H1 (cell line): ENCODE results near the gene CD38. TPM values are rescaled to one million over a fixed set of nuclear protein-coding genes. Genes with fewer than 3 reads are reported as not detected.

ENCODE experiments used
- GABPA ChIP-seq: IDR thresholded peaks from 2 replicates; pipeline ENCODE4 v1.6.1; 2011; ENCODE audit warnings: mild to moderate bottlenecking, low read length, moderate library complexity, borderline replicate concordance; ENCODE audit not compliant: insufficient read depth
- SP2 ChIP-seq: IDR thresholded peaks from 2 replicates; pipeline ENCODE4 v1.6.1; 2012; ENCODE audit warnings: mild to moderate bottlenecking, low read length, inconsistent platforms
- polyA plus RNA-seq, 7 experiments: library from polyadenylated mRNA; depleted of rRNA in 3 of 7; stranded (reverse) in 5 of 7; unstranded in 2 of 7; fragments of >200 nt in 5 of 7; fragments of 200-250 nt in 2 of 7; gene quantifications; 1 replicate in 5 of 7; 2 replicates in 1 of 7; 4 replicates in 1 of 7; pipeline versions ENCODE4 v1.2.1 to v1.2.3, GENCODE V29; 2011 to 2013; ENCODE audit warnings: missing spikeins in 2 of 7, mixed read lengths in 2 of 7
- total RNA-seq: library from RNA; stranded (reverse); fragmentation: NEBNext Ultra II Directional; extraction: Animal tissue kit (Norgen Biotek cat#: 25700); gene quantifications from 2 replicates; pipeline ENCODE4 v1.2.1, GENCODE V29; 2021

Gene CD38
- total and polyA plus RNA-seq, 2 of the 8 experiments (the other 6 are each of a cell fraction or from before 2014, with no cell fraction given) = 0.14 to 0.24 TPM

DNA sequence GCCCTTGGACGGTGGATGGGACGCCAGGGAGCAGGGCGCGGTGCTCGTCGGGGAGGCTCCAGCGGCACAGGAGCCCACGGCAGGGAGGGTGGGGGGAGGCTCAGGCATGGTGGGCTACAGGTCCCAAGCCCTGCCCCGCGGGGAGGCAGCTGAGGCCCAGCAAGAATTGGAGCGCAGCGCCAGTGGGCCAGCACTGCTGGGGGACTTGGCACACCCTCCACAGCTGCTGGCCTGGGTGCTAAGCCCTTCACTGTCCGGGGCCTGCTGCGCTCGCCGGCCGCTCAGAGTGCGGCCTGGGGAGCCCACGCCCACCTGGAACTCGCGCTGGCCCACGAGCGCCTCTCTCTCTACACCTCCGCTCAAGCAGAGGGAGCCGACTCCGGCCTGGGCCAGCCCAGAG, 8.6 kb downstream of the CD38 start (continued):
- no peak for TF ChIP-seq SP2
- TF ChIP-seq GABPA = no peak
